K562 (cell line): ENCODE data around the gene TNNI2. TPM values are rescaled to one million over a fixed set of nuclear protein-coding genes. Genes with fewer than 3 reads are reported as not detected.

ENCODE experiments used
- ATAC-seq: fragments of 200-7000 bp; cut with Tn5 transposase; 3 replicates; pipeline ENCODE4 v1.9.1; 2020; ENCODE audit warnings: moderate library complexity
- BruUV-seq: library from RNA; stranded (reverse); fragments of 400-500 nt; replicated peaks from 2 replicates; lab custom pipeline; 2021; lab: Mats Ljungman, UMichigan
- CTCF ChIA-PET: fragments of 300-600 bp; formaldehyde crosslinking; extraction: SDS; loops from one replicate; lab custom pipeline; 2021; ENCODE audit warnings: low intra/inter-chr PET ratio; lab: Yijun Ruan, JAX
- POLR2A ChIA-PET: fragments of 300-600, 350-650 bp; sonication (Branson Sonifier 250); formaldehyde crosslinking; extraction: SDS; loops from one replicate; lab custom pipeline; 2021; ENCODE audit warnings: antibody characterized with exemption, inconsistent platforms; lab: Yijun Ruan, JAX
- DNase-seq, 4 experiments: peaks; one replicate each; pipeline versions ENCODE4 v3.0.0 to v3.0.0-alpha.2; 2011 to 2018; ENCODE audit warnings: low spot score in 3 of 4, mixed read lengths in 3 of 4; ENCODE audit errors: extremely low read depth in 1 of 4
- FAIRE-seq: peaks from 2 replicates; lab custom pipeline; 2011; peaks lifted over from hg19 to GRCh38; lab: Jason Lieb, UNC
- H2AFZ ChIP-seq: 2 replicates; pipeline ENCODE4 v1.6.0; 2011; ENCODE audit warnings: low read depth, low read length, control low read depth, inconsistent platforms
- H3K27ac ChIP-seq: fragments of 200-600 bp; 3 replicates; pipeline ENCODE4 v1.8.0; 2011; ENCODE audit warnings: low read depth, mild to moderate bottlenecking, control low read depth, inconsistent platforms, low read length, moderate library complexity, mixed read lengths; ENCODE audit errors: extremely low read depth
- H3K27me3 ChIP-seq, 2 experiments: fragments of 300-600 bp in 1 of 2; 2 replicates in 1 of 2; 3 replicates in 1 of 2; pipeline versions ENCODE4 v1.6.0 to v1.8.0; 2011; ENCODE audit warnings: inconsistent platforms in 2 of 2, low read length in 2 of 2, mild to moderate bottlenecking in 1 of 2, mixed read lengths in 1 of 2, moderate library complexity in 1 of 2; ENCODE audit not compliant: control insufficient read depth in 2 of 2, insufficient read depth in 2 of 2
- H3K36me3 ChIP-seq: fragments of 300-600 bp; 3 replicates; pipeline ENCODE4 v1.8.0; 2011; ENCODE audit warnings: mild to moderate bottlenecking, low read length, inconsistent platforms; ENCODE audit not compliant: control insufficient read depth, insufficient read depth
- H3K4me1 ChIP-seq, 2 experiments: fragments of 200-600 bp in 1 of 2; replicated peaks in 1 of 2; 2 replicates in 1 of 2; 3 replicates in 1 of 2; pipeline versions ENCODE4 v1.5.1 to v1.8.0; 2011; ENCODE audit warnings: inconsistent platforms in 2 of 2, low read length in 2 of 2, mild to moderate bottlenecking in 1 of 2, mixed read lengths in 1 of 2, moderate library complexity in 1 of 2; ENCODE audit not compliant: control insufficient read depth in 2 of 2, insufficient read depth in 2 of 2
- H3K4me2 ChIP-seq: 2 replicates; pipeline ENCODE4 v1.6.1; 2011; ENCODE audit warnings: low read length, control low read depth, inconsistent platforms, mixed read lengths; ENCODE audit not compliant: insufficient read depth
- H3K4me3 ChIP-seq: fragments of 200-600 bp; sonication (generic), shearing (Covaris generic); 2 replicates; pipeline ENCODE4 v1.5.1; 2016; ENCODE audit warnings: control low read depth, inconsistent platforms
- H3K79me2 ChIP-seq: fragments of 200-600 bp; 3 replicates; pipeline ENCODE4 v1.8.0; 2011; ENCODE audit warnings: low read length, inconsistent platforms; ENCODE audit not compliant: control insufficient read depth, insufficient read depth
- H3K9ac ChIP-seq, 2 experiments: 2 replicates each; pipeline versions ENCODE4 v1.6.0 to v1.6.1; 2011; ENCODE audit warnings: low read depth in 2 of 2, low read length in 2 of 2, control low read depth in 1 of 2, inconsistent platforms in 1 of 2, mild to moderate bottlenecking in 1 of 2, mixed read lengths in 1 of 2; ENCODE audit not compliant: insufficient read depth in 1 of 2
- H3K9me1 ChIP-seq: one replicate; pipeline ENCODE4 v1.6.0; 2011; ENCODE audit warnings: inconsistent platforms, mild to moderate bottlenecking, low read length, moderate library complexity; ENCODE audit not compliant: control insufficient read depth, insufficient read depth
- H3K9me3 ChIP-seq: replicated peaks from 2 replicates; pipeline ENCODE4 v1.5.1; 2011; ENCODE audit warnings: low read depth, low read length, inconsistent platforms; ENCODE audit not compliant: control insufficient read depth, insufficient read depth
- H4K20me1 ChIP-seq: replicated peaks from 2 replicates; pipeline ENCODE4 v1.6.1; 2011; ENCODE audit warnings: low read length, inconsistent platforms, mixed read lengths; ENCODE audit not compliant: control insufficient read depth, insufficient read depth
- BCOR ChIP-seq: fragments of 450-650 bp; IDR thresholded peaks from 2 replicates; pipeline ENCODE4 v1.6.1; 2016
- CREM ChIP-seq: IDR thresholded peaks from 2 replicates; pipeline ENCODE4 v1.6.1; 2014; ENCODE audit warnings: antibody characterized with exemption, low read depth
- FOXA3 ChIP-seq, 2 experiments: fragments of 450-650 bp in 1 of 2; sonication (generic) in 1 of 2; formaldehyde crosslinking; IDR thresholded peaks in 1 of 2; conservative IDR thresholded peaks in 1 of 2; 2 replicates each; pipeline versions ENCODE4 v1.4.0 to v1.8.0; 2020 to 2022; ENCODE audit warnings: mild to moderate bottlenecking in 2 of 2, missing genetic modification reagents in 1 of 2
- MAFF ChIP-seq: IDR thresholded peaks from 2 replicates; pipeline ENCODE4 v1.6.1; 2012; ENCODE audit warnings: low read length, improper control_type of control experiment
- SETDB1 ChIP-seq: IDR thresholded peaks from one replicate; pipeline ENCODE4 v1.6.1; 2012; ENCODE audit warnings: low read length, control low read depth, inconsistent platforms
- SMC3 ChIP-seq: conservative IDR thresholded peaks from 2 replicates; pipeline ENCODE4 v1.6.1; 2011; ENCODE audit warnings: low read depth, low read length, improper control_type of control experiment; ENCODE audit not compliant: insufficient read depth
- YY1 ChIP-seq, 3 experiments: IDR thresholded peaks; 2 replicates each; pipeline ENCODE4 v1.6.1; 2011; ENCODE audit warnings: low read length in 2 of 3, mild to moderate bottlenecking in 2 of 3, moderate library complexity in 2 of 3, borderline replicate concordance in 1 of 3, control low read depth in 1 of 3, low read depth in 1 of 3; ENCODE audit not compliant: insufficient read depth in 3 of 3, insufficient replicate concordance in 2 of 3, control insufficient read depth in 1 of 3, insufficient read length in 1 of 3; ENCODE audit errors: extremely low read depth in 1 of 3
- ZBED1 ChIP-seq: IDR thresholded peaks from 2 replicates; pipeline ENCODE4 v1.6.1; 2014
- ZC3H11A ChIP-seq: IDR thresholded peaks from 2 replicates; pipeline ENCODE4 v1.6.1; 2012; ENCODE audit warnings: low read depth, low read length, improper control_type of control experiment
- WGBS: fragments of 100-300 bp; shearing (Covaris generic); methylation state at CpG from one replicate; pipeline ENCODE4 v1.1.6; 2016; ENCODE audit warnings: low coverage, mixed read lengths; ENCODE audit not compliant: insufficient coverage; ENCODE audit errors: missing lambda C conversion rate; 5-methylcytosine and 5-hydroxymethylcytosine counted together
- in situ Hi-C: fragments of 300-500 bp; cut with MboI; formaldehyde crosslinking; loops from 4 replicates; pipeline ENCODE4 v1.15.0; 2018; ENCODE audit warnings: inconsistent platforms, mixed read lengths
- intact Hi-C: fragments of 100-400 bp; cut with micrococcal nuclease; formaldehyde crosslinking; loops from 2 replicates; pipeline ENCODE4 v1.14.2; 2022
- polyA plus RNA-seq, 8 experiments: library from polyadenylated mRNA; depleted of rRNA in 4 of 8; stranded (reverse) in 5 of 8; unstranded in 3 of 8; fragments of >200 nt; fragmentation: Nextera tagmentation in 2 of 8; fragmentation: Illumina TruSeq in 1 of 8; extraction: Ambion mirVana in 2 of 8; extraction: Trizol in 1 of 8; gene quantifications; 2 replicates each; pipeline versions ENCODE4 v1.2.1 to v1.2.3, GENCODE V29; 2011 to 2014; ENCODE audit warnings: inconsistent platforms in 1 of 8, missing spikeins in 1 of 8
- total RNA-seq, 7 experiments: library from RNA; depleted of rRNA in 6 of 7; stranded (reverse); fragments of >200 nt in 6 of 7; fragmentation: Illumina TruSeq in 2 of 7; extraction: Trizol in 2 of 7; gene quantifications; 2 replicates each; pipeline versions ENCODE4 v1.2.1 to v1.2.3, GENCODE V29; 2011 to 2021; ENCODE audit warnings: low replicate concordance in 1 of 7
- TF ChIP-seq, protein P1 (sequence below): IDR thresholded peaks from 3 replicates; pipeline ENCODE4 v1.6.1; 2011; ENCODE audit warnings: borderline replicate concordance, mild to moderate bottlenecking, moderate library complexity; ENCODE audit not compliant: insufficient read length; ENCODE audit errors: extremely low read depth
- TF ChIP-seq, protein P2 (sequence below), 3 experiments: IDR thresholded peaks in 2 of 3; conservative IDR thresholded peaks in 1 of 3; 2 replicates each; pipeline ENCODE4 v1.5.1; 2011 to 2012; ENCODE audit warnings: low read length in 3 of 3, mild to moderate bottlenecking in 3 of 3, control low read depth in 2 of 3, improper control_type of control experiment in 1 of 3, inconsistent platforms in 1 of 3, low read depth in 1 of 3, mixed read lengths in 1 of 3, moderate library complexity in 1 of 3; ENCODE audit not compliant: insufficient read depth in 2 of 3

TNNI2 gene
- total and polyA plus RNA-seq, 9 of the 15 experiments (the other 6 are each of a cell fraction or from before 2014, with no cell fraction given) = not detected

DNA sequence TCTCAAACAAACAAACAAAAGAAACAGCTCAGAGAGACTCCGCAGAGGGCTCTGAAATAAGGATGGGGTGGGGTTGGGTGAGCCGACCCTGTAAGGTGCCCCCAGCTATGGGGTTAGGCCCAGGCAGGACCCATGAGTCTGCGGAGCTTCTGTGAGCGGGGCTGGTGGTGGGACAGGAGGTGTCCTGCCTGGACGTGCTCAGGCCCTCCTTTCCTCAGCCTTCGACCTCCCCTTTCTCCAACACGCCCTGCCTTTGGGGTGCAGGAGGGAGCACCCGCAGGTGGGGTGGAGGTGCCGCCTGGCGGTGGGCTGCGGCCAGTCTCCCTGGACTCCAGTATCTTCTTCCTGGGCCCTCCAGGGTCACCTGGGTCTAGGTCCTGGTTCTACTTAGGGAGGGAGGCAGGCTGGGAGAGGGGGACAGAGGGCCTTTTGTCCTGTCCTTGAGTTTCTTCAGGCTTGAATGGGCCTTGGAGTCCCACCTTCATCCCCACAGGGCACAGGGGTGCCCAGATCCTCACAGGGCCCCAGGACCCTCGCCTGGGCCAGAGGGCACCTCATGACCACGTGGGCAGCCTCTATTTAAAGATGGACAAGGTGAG lies 40.7 kb downstream of the TNNI2 start:
- H3K79me2 ChIP-seq = no peaks in the 10 kb centered on the region
- CTCF ChIA-PET = interaction anchor here (0.6 to 6.5 kb wide), 3 partner anchors 77 to 364 kb away, joined by 3 to 93 read pairs (median 3); partner anchors contain the start of gene H19
- TF ChIP-seq, protein P1, sequence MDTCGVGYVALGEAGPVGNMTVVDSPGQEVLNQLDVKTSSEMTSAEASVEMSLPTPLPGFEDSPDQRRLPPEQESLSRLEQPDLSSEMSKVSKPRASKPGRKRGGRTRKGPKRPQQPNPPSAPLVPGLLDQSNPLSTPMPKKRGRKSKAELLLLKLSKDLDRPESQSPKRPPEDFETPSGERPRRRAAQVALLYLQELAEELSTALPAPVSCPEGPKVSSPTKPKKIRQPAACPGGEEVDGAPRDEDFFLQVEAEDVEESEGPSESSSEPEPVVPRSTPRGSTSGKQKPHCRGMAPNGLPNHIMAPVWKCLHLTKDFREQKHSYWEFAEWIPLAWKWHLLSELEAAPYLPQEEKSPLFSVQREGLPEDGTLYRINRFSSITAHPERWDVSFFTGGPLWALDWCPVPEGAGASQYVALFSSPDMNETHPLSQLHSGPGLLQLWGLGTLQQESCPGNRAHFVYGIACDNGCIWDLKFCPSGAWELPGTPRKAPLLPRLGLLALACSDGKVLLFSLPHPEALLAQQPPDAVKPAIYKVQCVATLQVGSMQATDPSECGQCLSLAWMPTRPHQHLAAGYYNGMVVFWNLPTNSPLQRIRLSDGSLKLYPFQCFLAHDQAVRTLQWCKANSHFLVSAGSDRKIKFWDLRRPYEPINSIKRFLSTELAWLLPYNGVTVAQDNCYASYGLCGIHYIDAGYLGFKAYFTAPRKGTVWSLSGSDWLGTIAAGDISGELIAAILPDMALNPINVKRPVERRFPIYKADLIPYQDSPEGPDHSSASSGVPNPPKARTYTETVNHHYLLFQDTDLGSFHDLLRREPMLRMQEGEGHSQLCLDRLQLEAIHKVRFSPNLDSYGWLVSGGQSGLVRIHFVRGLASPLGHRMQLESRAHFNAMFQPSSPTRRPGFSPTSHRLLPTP = no peak
- TF ChIP-seq MAFF = no peak
- no peak for TF ChIP-seq ZBED1
- no peak for TF ChIP-seq ZC3H11A
- TF ChIP-seq YY1 (IDR thresholded peaks at IDR 0.05; ENCODE audit: borderline replicate concordance in 1 of 3, control insufficient read depth in 1 of 3, extremely low read depth in 1 of 3, insufficient read depth in 3 of 3, insufficient read length in 1 of 3, insufficient replicate concordance in 2 of 3, low read depth in 1 of 3, low read length in 2 of 3) = no peak
- TF ChIP-seq FOXA3 (CRISPR knock-in tag; conservative IDR thresholded peaks at IDR 0.05 in 1 of 2, IDR thresholded peaks at IDR 0.05 in 1 of 2) = no peak
- no peak for TF ChIP-seq BCOR
- TF ChIP-seq SETDB1 = no peak
- TF ChIP-seq CREM = no peak
- TF ChIP-seq, protein P2, sequence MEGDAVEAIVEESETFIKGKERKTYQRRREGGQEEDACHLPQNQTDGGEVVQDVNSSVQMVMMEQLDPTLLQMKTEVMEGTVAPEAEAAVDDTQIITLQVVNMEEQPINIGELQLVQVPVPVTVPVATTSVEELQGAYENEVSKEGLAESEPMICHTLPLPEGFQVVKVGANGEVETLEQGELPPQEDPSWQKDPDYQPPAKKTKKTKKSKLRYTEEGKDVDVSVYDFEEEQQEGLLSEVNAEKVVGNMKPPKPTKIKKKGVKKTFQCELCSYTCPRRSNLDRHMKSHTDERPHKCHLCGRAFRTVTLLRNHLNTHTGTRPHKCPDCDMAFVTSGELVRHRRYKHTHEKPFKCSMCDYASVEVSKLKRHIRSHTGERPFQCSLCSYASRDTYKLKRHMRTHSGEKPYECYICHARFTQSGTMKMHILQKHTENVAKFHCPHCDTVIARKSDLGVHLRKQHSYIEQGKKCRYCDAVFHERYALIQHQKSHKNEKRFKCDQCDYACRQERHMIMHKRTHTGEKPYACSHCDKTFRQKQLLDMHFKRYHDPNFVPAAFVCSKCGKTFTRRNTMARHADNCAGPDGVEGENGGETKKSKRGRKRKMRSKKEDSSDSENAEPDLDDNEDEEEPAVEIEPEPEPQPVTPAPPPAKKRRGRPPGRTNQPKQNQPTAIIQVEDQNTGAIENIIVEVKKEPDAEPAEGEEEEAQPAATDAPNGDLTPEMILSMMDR (IDR thresholded peaks at IDR 0.05 in 2 of 3, conservative IDR thresholded peaks at IDR 0.05 in 1 of 3; ENCODE audit: insufficient read depth in 2 of 3, low read depth in 1 of 3, low read length in 3 of 3) = peak; percentile 46 to 52 (median 49); a peak in 5 of 6 replicates
- TF ChIP-seq SMC3 = peak; percentile 62

More for the DNA sequence above, 40.7 kb downstream of the TNNI2 start:
- in situ Hi-C loops (loop anchor here (10.0 kb wide), 1 partner anchor 125 kb away; no protein-coding TSS in a partner anchor), intact Hi-C loops (loop anchor here (5.0 kb wide), 1 partner anchor 187 kb away; no protein-coding TSS in a partner anchor)
- Histone ChIP-seq H3K9me3 (no peaks in the 10 kb centered on the region), H3K27ac (no peak overlapping the region), H3K9me1 (no peaks in the 10 kb centered on the region), H3K36me3 (no peaks in the 10 kb centered on the region), H3K27me3 (peaks cover 3 to 54% of the 10 kb centered on the region in 2 experiments; a peak in 3 of 5 replicates), H4K20me1 (0 out of 2 replicates have a peak, but pooled peaks cover 3% of the 10 kb centered on the region), H3K4me1 (peaks cover 0 to 45% of the 10 kb centered on the region in 2 experiments; a peak in 2 of 5 replicates), H2AFZ (no peak overlapping the region), H3K4me2 (no peak overlapping the region), H3K4me3 (no peak overlapping the region), H3K9ac (no peak overlapping the region)
- ATAC-seq = peak; percentile 12; the same call in 2 of the 3 replicates
- DNase-seq = peak in 2 of 4 experiments; percentile 39 to 46
- no TSS peak for BruUV-seq
- 18% methylated on average over 7 of the region's 13 CpGs for WGBS
- no peak for FAIRE-seq
- POLR2A ChIA-PET = interaction anchor here (0.5 kb wide), 1 partner anchor 272 kb away, joined by 5 read pairs; no protein-coding TSS in a partner anchor
